Thoracic aorta (tissue), 2 donors: ENCODE results near the gene BANP. TPM values are rescaled to one million over a fixed set of nuclear protein-coding genes. Genes with fewer than 3 reads are reported as not detected.

Experiments used
- ATAC-seq: fragments of 150-250 bp; one replicate; pipeline ENCODE4 v1.8.0; 2017; ENCODE audit warnings: low read depth; ENCODE audit not compliant: insufficient number of reproducible peaks, low FRiP score
- DNase-seq: peaks from one replicate; pipeline ENCODE4 v3.0.0-alpha.2; 2020; ENCODE audit warnings: low spot score
- H3K27ac ChIP-seq, 2 donors: fragments of 200-600 bp; sonication (generic); 1 replicate in 1 of 2; 2 replicates in 1 of 2; pipeline ENCODE4 v1.5.1; 2016; ENCODE audit warnings: mild to moderate bottlenecking in 2 of 2, moderate library complexity in 2 of 2
- H3K27me3 ChIP-seq: fragments of 200-600 bp; sonication (generic); replicated peaks from 2 replicates; pipeline ENCODE4 v1.6.0; 2016; ENCODE audit warnings: mild to moderate bottlenecking; ENCODE audit not compliant: insufficient read depth
- H3K36me3 ChIP-seq: fragments of 200-600 bp; sonication (generic); one replicate; pipeline ENCODE4 v1.5.1; 2016
- H3K4me1 ChIP-seq, 2 donors: fragments of 200-600 bp; sonication (generic); 1 replicate in 1 of 2; 2 replicates in 1 of 2; pipeline versions ENCODE4 v1.5.1 to v1.6.0; 2016; ENCODE audit warnings: low read depth in 2 of 2, mild to moderate bottlenecking in 1 of 2; ENCODE audit not compliant: control insufficient read depth in 1 of 2
- H3K4me3 ChIP-seq: fragments of 200-600 bp; sonication (generic); 2 replicates; pipeline ENCODE4 v1.5.1; 2016; ENCODE audit warnings: mild to moderate bottlenecking
- H3K9me3 ChIP-seq: fragments of 200-600 bp; sonication (generic); 2 replicates; pipeline ENCODE4 v1.5.1; 2016
- total RNA-seq, 2 donors: library from RNA; depleted of rRNA; stranded (reverse); fragments of >200 nt; gene quantifications; one replicate each; pipeline versions ENCODE4 v1.1.0 to v1.2.3, GENCODE V29; 2016
- TF ChIP-seq, protein P1 (sequence below): fragments of 200-600 bp; sonication (generic); IDR thresholded peaks from one replicate; pipeline ENCODE4 v1.5.1; 2019; ENCODE audit warnings: antibody characterized with exemption

Gene BANP
- total RNA-seq, 2 donors from 2014 or later: 18.6 to 21.8 TPM

DNA sequence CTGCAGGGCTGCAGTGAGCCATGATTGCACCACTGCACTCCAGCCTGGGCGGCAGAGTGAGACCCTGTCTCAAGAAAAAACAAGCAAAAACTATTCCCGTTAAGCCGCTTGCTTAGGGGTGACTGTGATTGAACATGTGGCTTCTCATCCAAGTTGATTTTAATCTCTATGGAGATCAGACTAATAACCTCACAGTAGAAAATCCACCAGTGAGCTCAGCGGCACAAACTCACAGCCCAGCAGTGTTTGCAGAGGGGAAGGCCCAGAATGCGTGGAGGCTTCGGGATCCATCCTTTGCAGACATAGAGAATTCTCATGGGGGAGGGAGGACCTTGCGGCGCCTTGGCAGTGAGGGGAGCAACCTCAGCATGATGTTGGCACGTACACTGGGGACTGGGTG lies 7.4 kb downstream of the BANP start:
- peaks cover 3 to 20% of the 10 kb centered on the region in 2 donors for H3K4me1 ChIP-seq
- DNase-seq (no peak), ATAC-seq (no peak)
- TF ChIP-seq, protein P1, sequence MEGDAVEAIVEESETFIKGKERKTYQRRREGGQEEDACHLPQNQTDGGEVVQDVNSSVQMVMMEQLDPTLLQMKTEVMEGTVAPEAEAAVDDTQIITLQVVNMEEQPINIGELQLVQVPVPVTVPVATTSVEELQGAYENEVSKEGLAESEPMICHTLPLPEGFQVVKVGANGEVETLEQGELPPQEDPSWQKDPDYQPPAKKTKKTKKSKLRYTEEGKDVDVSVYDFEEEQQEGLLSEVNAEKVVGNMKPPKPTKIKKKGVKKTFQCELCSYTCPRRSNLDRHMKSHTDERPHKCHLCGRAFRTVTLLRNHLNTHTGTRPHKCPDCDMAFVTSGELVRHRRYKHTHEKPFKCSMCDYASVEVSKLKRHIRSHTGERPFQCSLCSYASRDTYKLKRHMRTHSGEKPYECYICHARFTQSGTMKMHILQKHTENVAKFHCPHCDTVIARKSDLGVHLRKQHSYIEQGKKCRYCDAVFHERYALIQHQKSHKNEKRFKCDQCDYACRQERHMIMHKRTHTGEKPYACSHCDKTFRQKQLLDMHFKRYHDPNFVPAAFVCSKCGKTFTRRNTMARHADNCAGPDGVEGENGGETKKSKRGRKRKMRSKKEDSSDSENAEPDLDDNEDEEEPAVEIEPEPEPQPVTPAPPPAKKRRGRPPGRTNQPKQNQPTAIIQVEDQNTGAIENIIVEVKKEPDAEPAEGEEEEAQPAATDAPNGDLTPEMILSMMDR: no peak
- H3K27ac ChIP-seq: no peak overlapping the region
- no peaks in the 10 kb centered on the region for H3K9me3 ChIP-seq
- no peak overlapping the region for H3K4me3 ChIP-seq
- no peaks in the 10 kb centered on the region for H3K27me3 ChIP-seq
- H3K36me3 ChIP-seq: no peaks in the 10 kb centered on the region

DNA sequence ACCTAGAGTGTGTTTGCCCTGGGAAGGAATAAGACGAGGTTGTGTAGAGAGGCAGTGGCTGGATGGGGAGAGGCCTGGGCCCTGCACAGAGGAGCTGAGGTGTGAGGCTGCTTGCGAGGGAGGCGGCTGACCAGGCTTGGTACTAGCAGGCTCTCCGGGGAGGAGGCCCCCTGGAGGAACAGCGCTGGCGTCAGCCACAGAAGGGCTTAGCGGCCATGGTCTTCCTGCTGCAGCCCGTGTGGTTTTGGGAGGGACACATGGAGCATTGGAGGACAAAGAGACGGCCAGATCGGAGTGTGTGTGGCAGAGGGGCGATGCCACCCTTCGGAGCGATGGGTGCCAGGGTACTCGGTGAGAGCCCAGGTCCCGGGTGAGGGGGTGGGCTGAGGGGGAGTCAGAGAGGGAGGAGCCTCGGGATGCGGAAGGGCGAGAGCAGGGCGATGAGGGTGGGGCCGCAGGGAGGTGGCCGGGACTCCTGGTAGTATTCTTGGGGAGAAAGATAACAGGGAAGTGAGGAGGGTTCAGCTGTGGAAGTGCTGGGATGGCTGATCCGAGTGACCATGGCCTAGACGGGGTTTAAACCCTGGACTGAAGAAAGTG lies 8.3 kb downstream of the BANP start:
- no peak for DNase-seq
- ATAC-seq: no peak
- peaks cover 3 to 12% of the 10 kb centered on the region in 2 donors for H3K4me1 ChIP-seq
- H3K36me3 ChIP-seq: no peaks in the 10 kb centered on the region
- no peaks in the 10 kb centered on the region for H3K9me3 ChIP-seq
- TF ChIP-seq, protein P1: no peak
- no peak overlapping the region for H3K27ac ChIP-seq
- peak overlapping the region; percentile 28 for H3K4me3 ChIP-seq
- no peaks in the 10 kb centered on the region for H3K27me3 ChIP-seq

DNA sequence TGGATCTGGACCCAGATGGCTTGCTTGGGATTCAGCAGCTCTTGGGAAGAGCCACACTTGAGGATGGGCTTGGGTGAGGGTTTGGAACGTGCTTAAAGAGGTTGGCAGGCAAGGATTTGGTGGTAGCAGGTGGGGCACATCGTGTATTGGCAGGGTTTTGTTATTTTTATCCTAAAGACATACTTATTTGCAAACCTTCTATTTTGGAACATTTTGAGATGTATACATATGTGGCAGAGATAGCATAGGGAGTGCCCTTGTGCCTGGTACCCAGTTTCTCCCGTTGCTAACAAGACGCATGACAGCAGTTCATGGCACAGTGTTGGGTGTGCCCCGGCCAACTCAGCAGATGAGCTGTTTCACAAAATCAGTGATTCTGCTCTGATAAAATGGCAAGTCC lies 9.1 kb downstream of the BANP start:
- H3K27ac ChIP-seq: no peak overlapping the region
- no peak for DNase-seq
- ATAC-seq: no peak
- TF ChIP-seq, protein P1: no peak
- no peaks in the 10 kb centered on the region for H3K9me3 ChIP-seq
- peaks cover 6 to 13% of the 10 kb centered on the region in 2 donors for H3K4me1 ChIP-seq
- no peak overlapping the region for H3K4me3 ChIP-seq
- H3K36me3 ChIP-seq: no peaks in the 10 kb centered on the region
- H3K27me3 ChIP-seq: no peaks in the 10 kb centered on the region

DNA sequence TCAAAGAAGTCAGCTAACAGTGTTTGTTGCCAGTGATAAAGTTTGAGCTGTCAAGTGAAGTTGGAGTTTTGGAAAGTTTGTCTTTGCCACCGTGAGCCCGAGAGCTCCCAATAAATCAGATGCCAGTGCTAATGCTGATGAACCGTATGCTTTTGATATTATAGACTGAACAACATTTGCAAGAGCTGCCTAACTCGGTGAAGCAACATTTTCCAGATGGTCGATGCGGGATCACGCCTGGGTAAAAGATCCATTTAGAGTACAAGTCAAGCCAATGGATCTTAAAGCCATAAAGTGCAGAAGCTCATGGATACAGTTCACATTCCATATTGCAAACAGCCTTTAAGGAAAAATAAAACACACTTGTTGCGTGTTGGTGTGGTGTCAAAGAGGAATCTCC lies 9.6 kb downstream of the BANP start:
- no peaks in the 10 kb centered on the region for H3K36me3 ChIP-seq
- no peaks in the 10 kb centered on the region for H3K9me3 ChIP-seq
- H3K27me3 ChIP-seq: no peaks in the 10 kb centered on the region
- DNase-seq: no peak
- peaks cover 8 to 17% of the 10 kb centered on the region in 2 donors for H3K4me1 ChIP-seq
- no peak overlapping the region for H3K27ac ChIP-seq
- TF ChIP-seq, protein P1: no peak
- H3K4me3 ChIP-seq: no peak overlapping the region
- no peak for ATAC-seq

DNA sequence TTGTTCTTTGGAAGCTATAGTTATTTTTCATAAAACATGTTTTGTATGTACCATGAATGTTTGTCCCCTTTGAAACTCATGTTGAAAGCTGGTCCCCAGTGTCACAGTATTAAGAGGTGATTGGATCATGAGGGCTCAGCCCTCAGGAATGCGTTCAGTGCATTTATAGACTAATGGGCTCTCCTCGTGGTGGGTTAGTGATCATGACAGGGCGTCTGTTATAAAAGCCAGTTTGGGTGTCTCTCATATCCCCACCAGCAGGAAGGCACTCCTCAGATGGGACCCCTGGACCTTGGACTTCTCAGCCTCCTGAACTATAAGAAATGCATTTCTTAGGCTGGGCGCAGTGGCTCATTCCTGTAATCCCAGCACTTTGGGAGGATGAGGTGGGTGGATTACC lies 10.4 kb downstream of the BANP start:
- H3K9me3 ChIP-seq: no peaks in the 10 kb centered on the region

More for the DNA sequence above, 10.4 kb downstream of the BANP start:
- Histone ChIP-seq H3K27ac (no peak overlapping the region), H3K36me3 (no peaks in the 10 kb centered on the region), H3K4me3 (no peak overlapping the region), H3K27me3 (no peaks in the 10 kb centered on the region), H3K4me1 (peaks cover 11 to 20% of the 10 kb centered on the region in 2 donors)
- ATAC-seq (no peak), DNase-seq (no peak)
- TF ChIP-seq, protein P1: no peak
